ENCODE measurements around the gene FAM200C. TPM values are rescaled to one million over a fixed set of nuclear protein-coding genes. Genes with fewer than 3 reads are reported as not detected.

The FAM200C gene
- total and polyA plus RNA-seq, 8 donors: 0.79 to 3.7 (median 2.1) TPM

- H3K27ac ChIP-seq: no peak overlapping the region
- no peaks in the 10 kb centered on the region for H3K36me3 ChIP-seq
- 75 to 81% methylated on average over 4 of the region's 4 CpGs for WGBS, 2 donors
- no peak for FAIRE-seq
- H3K9me3 ChIP-seq: no peaks in the 10 kb centered on the region
- intact Hi-C loops (cut with DNase I): loop anchor here in 1 of 3 donors (10.0 kb wide), 1 partner anchor 165 kb away; no protein-coding TSS in a partner anchor
- no peaks in the 10 kb centered on the region for H3K27me3 ChIP-seq
- DNase-seq: no peak
- no peaks in the 10 kb centered on the region for H3K4me1 ChIP-seq
- ATAC-seq: no peak
- H3K4me3 ChIP-seq: no peak overlapping the region
- no peak for TF ChIP-seq CTCF (IDR thresholded peaks at IDR 0.05)
Measured at GRCh38 chr5:160359816-160360215, 40.0 kb downstream of the FAM200C start.

GRCh38 chr5:160359242-160359641 is 40.6 kb downstream of the FAM200C start:
- TF ChIP-seq CTCF (IDR thresholded peaks at IDR 0.05): no peak
- no peak for FAIRE-seq

DNA sequence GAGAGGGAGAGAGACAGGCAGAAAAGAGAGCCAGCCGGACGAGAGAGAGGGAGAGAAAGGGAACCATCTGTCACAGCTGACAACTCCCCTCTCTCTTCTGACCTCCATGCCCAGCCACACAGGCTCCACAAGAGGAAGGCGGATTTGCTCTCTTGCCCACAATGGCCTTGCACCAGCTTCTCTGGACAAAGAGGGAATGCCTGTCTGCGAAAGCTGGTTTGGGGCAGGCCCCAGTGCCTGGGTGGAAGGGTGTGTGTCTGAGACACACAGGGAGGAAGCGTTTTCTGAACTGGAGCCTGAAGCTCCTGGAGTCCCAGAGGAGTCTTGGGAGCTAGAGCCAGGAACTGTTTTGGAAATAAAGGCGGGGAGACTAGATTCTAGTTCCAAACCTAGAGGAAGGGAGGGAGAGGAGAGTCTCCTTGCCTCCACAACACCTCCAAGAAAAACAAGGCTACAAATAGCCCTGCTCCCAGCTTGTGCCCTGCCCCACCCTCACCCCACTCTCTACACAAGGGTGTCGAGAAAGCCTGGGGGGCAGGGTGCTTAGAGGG is 41.9 kb downstream of the FAM200C start:
- no peak for FAIRE-seq
- peak in 3 of 4 donors; percentile 25 to 35 (median 29) for ATAC-seq
- intact Hi-C loops (cut with DNase I): loop anchor here in 1 of 3 donors (10.0 kb wide), 1 partner anchor 163 kb away; no protein-coding TSS in a partner anchor
- no peaks in the 10 kb centered on the region for H3K4me1 ChIP-seq
- H3K27me3 ChIP-seq: no peaks in the 10 kb centered on the region
- DNase-seq: no peak
- H3K4me3 ChIP-seq: no peak overlapping the region
- no peaks in the 10 kb centered on the region for H3K36me3 ChIP-seq
- no peak overlapping the region for H3K27ac ChIP-seq
- H3K9me3 ChIP-seq: no peaks in the 10 kb centered on the region
- no peak for TF ChIP-seq CTCF (IDR thresholded peaks at IDR 0.05)
- WGBS, 2 donors: 64 to 82% methylated on average over 7 of the region's 7 CpGs

More at GRCh38 chr5:160359242-160359641, 40.6 kb downstream of the FAM200C start:
- Histone ChIP-seq H3K4me3 (no peak overlapping the region), H3K27me3 (no peaks in the 10 kb centered on the region), H3K4me1 (no peaks in the 10 kb centered on the region), H3K9me3 (no peaks in the 10 kb centered on the region), H3K27ac (no peak overlapping the region), H3K36me3 (no peaks in the 10 kb centered on the region)
- intact Hi-C loops (cut with DNase I): loop anchor here in 1 of 3 donors (10.0 kb wide), 1 partner anchor 164 kb away; no protein-coding TSS in a partner anchor
- 5 to 31% methylated on average over 1 of the region's 1 CpG for WGBS, 2 donors
- DNase-seq (no peak), ATAC-seq (no peak)

- Histone ChIP-seq H3K4me3 (no peak overlapping the region), H3K27me3 (no peaks in the 10 kb centered on the region), H3K36me3 (no peaks in the 10 kb centered on the region), H3K9me3 (no peaks in the 10 kb centered on the region), H3K4me1 (no peaks in the 10 kb centered on the region), H3K27ac (no peak overlapping the region)
- no peak for TF ChIP-seq CTCF (IDR thresholded peaks at IDR 0.05)
- WGBS, 2 donors: 67 to 88% methylated on average over 7 of the region's 7 CpGs
- FAIRE-seq: no peak
- intact Hi-C loops (cut with DNase I): loop anchor here in 1 of 3 donors (10.0 kb wide), 1 partner anchor 163 kb away; no protein-coding TSS in a partner anchor
- ATAC-seq: no peak
- DNase-seq: no peak
Measured at GRCh38 chr5:160357394-160357793, 42.5 kb downstream of the FAM200C start.
